Hepatocyte (in vitro differentiated cells): ENCODE measurements around the gene KRT80.

Experiments
- CTCF ChIP-seq: fragments of 200-600 bp; sonication (generic); IDR thresholded peaks from 2 replicates; pipeline ENCODE4 v1.5.1; 2016; ENCODE audit warnings: antibody characterized with exemption, mild to moderate bottlenecking; ENCODE audit not compliant: poor library complexity
- EZH2 ChIP-seq: fragments of 200-600 bp; sonication (generic); IDR thresholded peaks from 2 replicates; pipeline ENCODE4 v1.6.1; 2016; ENCODE audit warnings: antibody characterized with exemption, mild to moderate bottlenecking, borderline replicate concordance
- EZH2phosphoT487 ChIP-seq: fragments of 200-600 bp; sonication (generic); IDR thresholded peaks from one replicate; pipeline ENCODE4 v1.6.1; 2018; ENCODE audit warnings: antibody characterized with exemption, mild to moderate bottlenecking, low read depth, moderate library complexity; ENCODE audit not compliant: unreplicated experiment, severe bottlenecking

GRCh38 chr12:52152905-52153317 lies 38.9 kb downstream of the KRT80 start:
- TF ChIP-seq EZH2 (no peak), CTCF (no peak), EZH2phosphoT487 (no peak)
